ENCODE data around the gene TRPC3. TPM values are rescaled to one million over a fixed set of nuclear protein-coding genes. Genes with fewer than 3 reads are reported as not detected.

Gene TRPC3
- total and polyA plus RNA-seq, 4 donors: 0.06 to 0.33 (median 0.09) TPM

DNA sequence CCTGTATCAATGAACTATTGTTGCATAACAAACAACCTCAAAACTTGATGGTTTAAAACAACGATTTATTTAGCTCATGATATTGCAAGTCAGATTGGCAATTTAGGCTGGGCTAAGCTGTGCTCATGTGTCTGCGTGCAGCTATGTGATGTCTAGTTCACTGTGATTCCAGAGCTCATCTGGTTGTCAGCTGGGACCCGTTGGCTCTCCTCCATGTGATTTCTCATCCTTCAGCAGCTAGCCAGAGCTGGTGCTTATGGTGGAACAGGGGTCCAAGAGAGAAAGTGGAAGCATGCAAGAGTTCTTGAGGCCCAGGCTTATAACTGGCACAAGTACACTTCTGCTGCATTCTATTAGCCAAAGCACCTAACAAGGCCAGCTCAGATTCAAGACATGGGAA lies 28.8 kb upstream of the TRPC3 start:
- Histone ChIP-seq H3K27ac (ENCODE audit: low read depth in 1 of 2, low read length in 2 of 2) (no peak overlapping the region), H3K27me3 (ENCODE audit: control insufficient read depth in 4 of 4, insufficient read depth in 4 of 4, low read length in 3 of 4) (peaks cover 0 to 6% (median 0%) of the 10 kb centered on the region in 4 donors), H3K4me3 (ENCODE audit: low read depth in 1 of 3, low read length in 3 of 3) (no peak overlapping the region), H3K9me3 (ENCODE audit: control insufficient read depth in 4 of 4, low read length in 3 of 4) (no peaks in the 10 kb centered on the region), H3K36me3 (ENCODE audit: control insufficient read depth in 4 of 4, insufficient read depth in 3 of 4, low read depth in 1 of 4, low read length in 3 of 4) (no peaks in the 10 kb centered on the region), H3K4me1 (ENCODE audit: control insufficient read depth in 4 of 4, insufficient read depth in 4 of 4, low read length in 3 of 4) (no peaks in the 10 kb centered on the region), H3K9ac (ENCODE audit: low read depth in 1 of 2, low read length in 2 of 2) (no peak overlapping the region)
- no peak for DNase-seq (ENCODE audit: low spot score)
- WGBS: 72% methylated on average over 3 of the region's 3 CpGs
- TF ChIP-seq, protein P1, sequence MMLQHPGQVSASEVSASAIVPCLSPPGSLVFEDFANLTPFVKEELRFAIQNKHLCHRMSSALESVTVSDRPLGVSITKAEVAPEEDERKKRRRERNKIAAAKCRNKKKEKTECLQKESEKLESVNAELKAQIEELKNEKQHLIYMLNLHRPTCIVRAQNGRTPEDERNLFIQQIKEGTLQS (IDR thresholded peaks at IDR 0.05): no peak
- TF ChIP-seq SP1 (IDR thresholded peaks at IDR 0.05) (no peak), JUND (IDR thresholded peaks at IDR 0.05) (no peak), NR2F2 (IDR thresholded peaks at IDR 0.05) (no peak), EGR1 (IDR thresholded peaks at IDR 0.05; ENCODE audit: low read depth in 2 of 2) (no peak), RXRA (IDR thresholded peaks at IDR 0.05) (no peak), HNF4A (conservative IDR thresholded peaks at IDR 0.05) (no peak), RAD21 (IDR thresholded peaks at IDR 0.05) (no peak), GABPA (IDR thresholded peaks at IDR 0.05 in 1 of 2, conservative IDR thresholded peaks at IDR 0.05 in 1 of 2) (no peak), HNF4G (IDR thresholded peaks at IDR 0.05) (no peak), FOXA1 (IDR thresholded peaks at IDR 0.05) (no peak), TAF1 (conservative IDR thresholded peaks at IDR 0.05) (no peak), YY1 (IDR thresholded peaks at IDR 0.05) (no peak)
- TF ChIP-seq, protein P2, sequence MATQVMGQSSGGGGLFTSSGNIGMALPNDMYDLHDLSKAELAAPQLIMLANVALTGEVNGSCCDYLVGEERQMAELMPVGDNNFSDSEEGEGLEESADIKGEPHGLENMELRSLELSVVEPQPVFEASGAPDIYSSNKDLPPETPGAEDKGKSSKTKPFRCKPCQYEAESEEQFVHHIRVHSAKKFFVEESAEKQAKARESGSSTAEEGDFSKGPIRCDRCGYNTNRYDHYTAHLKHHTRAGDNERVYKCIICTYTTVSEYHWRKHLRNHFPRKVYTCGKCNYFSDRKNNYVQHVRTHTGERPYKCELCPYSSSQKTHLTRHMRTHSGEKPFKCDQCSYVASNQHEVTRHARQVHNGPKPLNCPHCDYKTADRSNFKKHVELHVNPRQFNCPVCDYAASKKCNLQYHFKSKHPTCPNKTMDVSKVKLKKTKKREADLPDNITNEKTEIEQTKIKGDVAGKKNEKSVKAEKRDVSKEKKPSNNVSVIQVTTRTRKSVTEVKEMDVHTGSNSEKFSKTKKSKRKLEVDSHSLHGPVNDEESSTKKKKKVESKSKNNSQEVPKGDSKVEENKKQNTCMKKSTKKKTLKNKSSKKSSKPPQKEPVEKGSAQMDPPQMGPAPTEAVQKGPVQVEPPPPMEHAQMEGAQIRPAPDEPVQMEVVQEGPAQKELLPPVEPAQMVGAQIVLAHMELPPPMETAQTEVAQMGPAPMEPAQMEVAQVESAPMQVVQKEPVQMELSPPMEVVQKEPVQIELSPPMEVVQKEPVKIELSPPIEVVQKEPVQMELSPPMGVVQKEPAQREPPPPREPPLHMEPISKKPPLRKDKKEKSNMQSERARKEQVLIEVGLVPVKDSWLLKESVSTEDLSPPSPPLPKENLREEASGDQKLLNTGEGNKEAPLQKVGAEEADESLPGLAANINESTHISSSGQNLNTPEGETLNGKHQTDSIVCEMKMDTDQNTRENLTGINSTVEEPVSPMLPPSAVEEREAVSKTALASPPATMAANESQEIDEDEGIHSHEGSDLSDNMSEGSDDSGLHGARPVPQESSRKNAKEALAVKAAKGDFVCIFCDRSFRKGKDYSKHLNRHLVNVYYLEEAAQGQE (IDR thresholded peaks at IDR 0.05): no peak
- TF ChIP-seq, protein P3, sequence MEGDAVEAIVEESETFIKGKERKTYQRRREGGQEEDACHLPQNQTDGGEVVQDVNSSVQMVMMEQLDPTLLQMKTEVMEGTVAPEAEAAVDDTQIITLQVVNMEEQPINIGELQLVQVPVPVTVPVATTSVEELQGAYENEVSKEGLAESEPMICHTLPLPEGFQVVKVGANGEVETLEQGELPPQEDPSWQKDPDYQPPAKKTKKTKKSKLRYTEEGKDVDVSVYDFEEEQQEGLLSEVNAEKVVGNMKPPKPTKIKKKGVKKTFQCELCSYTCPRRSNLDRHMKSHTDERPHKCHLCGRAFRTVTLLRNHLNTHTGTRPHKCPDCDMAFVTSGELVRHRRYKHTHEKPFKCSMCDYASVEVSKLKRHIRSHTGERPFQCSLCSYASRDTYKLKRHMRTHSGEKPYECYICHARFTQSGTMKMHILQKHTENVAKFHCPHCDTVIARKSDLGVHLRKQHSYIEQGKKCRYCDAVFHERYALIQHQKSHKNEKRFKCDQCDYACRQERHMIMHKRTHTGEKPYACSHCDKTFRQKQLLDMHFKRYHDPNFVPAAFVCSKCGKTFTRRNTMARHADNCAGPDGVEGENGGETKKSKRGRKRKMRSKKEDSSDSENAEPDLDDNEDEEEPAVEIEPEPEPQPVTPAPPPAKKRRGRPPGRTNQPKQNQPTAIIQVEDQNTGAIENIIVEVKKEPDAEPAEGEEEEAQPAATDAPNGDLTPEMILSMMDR (IDR thresholded peaks at IDR 0.05; ENCODE audit: low read depth, low read length, missing input control): no peak
- TF ChIP-seq, protein P4, sequence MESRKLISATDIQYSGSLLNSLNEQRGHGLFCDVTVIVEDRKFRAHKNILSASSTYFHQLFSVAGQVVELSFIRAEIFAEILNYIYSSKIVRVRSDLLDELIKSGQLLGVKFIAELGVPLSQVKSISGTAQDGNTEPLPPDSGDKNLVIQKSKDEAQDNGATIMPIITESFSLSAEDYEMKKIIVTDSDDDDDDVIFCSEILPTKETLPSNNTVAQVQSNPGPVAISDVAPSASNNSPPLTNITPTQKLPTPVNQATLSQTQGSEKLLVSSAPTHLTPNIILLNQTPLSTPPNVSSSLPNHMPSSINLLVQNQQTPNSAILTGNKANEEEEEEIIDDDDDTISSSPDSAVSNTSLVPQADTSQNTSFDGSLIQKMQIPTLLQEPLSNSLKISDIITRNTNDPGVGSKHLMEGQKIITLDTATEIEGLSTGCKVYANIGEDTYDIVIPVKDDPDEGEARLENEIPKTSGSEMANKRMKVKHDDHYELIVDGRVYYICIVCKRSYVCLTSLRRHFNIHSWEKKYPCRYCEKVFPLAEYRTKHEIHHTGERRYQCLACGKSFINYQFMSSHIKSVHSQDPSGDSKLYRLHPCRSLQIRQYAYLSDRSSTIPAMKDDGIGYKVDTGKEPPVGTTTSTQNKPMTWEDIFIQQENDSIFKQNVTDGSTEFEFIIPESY (IDR thresholded peaks at IDR 0.05): no peak
- TF ChIP-seq, protein P5, sequence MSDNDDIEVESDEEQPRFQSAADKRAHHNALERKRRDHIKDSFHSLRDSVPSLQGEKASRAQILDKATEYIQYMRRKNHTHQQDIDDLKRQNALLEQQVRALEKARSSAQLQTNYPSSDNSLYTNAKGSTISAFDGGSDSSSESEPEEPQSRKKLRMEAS (IDR thresholded peaks at IDR 0.05): no peak

DNA sequence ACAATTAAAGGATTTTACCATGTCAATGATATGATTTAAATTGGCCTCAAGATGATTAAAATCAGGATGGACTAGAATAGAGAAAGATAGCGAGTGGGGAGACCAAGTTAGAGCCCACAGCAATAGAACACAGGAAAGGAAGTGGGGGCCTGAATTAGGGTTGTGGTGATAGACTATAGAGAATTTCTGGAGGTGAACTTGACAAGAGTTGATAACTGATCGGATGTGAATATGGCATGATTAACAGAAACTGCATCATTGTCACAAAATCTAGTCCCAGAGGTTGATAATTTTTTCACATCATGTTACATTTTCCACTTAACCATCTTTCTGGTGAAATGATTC lies 26.3 kb upstream of the TRPC3 start:
- Histone ChIP-seq H3K9me3 (ENCODE audit: control insufficient read depth in 4 of 4, low read length in 3 of 4) (no peaks in the 10 kb centered on the region), H3K4me1 (ENCODE audit: control insufficient read depth in 4 of 4, insufficient read depth in 4 of 4, low read length in 3 of 4) (no peaks in the 10 kb centered on the region), H3K36me3 (ENCODE audit: control insufficient read depth in 4 of 4, insufficient read depth in 3 of 4, low read depth in 1 of 4, low read length in 3 of 4) (no peaks in the 10 kb centered on the region), H3K4me3 (ENCODE audit: low read depth in 1 of 3, low read length in 3 of 3) (no peak overlapping the region), H3K9ac (ENCODE audit: low read depth in 1 of 2, low read length in 2 of 2) (no peak overlapping the region), H3K27me3 (ENCODE audit: control insufficient read depth in 4 of 4, insufficient read depth in 4 of 4, low read length in 3 of 4) (peaks cover 0 to 6% (median 0%) of the 10 kb centered on the region in 4 donors), H3K27ac (ENCODE audit: low read depth in 1 of 2, low read length in 2 of 2) (no peak overlapping the region)
- 78% methylated on average over 2 of the region's 2 CpGs for WGBS
- no peak for DNase-seq (ENCODE audit: low spot score)
- TF ChIP-seq HNF4G (IDR thresholded peaks at IDR 0.05): no peak
- TF ChIP-seq RAD21 (IDR thresholded peaks at IDR 0.05): no peak
- TF ChIP-seq RXRA (IDR thresholded peaks at IDR 0.05): no peak
- TF ChIP-seq EGR1 (IDR thresholded peaks at IDR 0.05; ENCODE audit: low read depth in 2 of 2): no peak
- no peak for TF ChIP-seq JUND (IDR thresholded peaks at IDR 0.05)
- TF ChIP-seq, protein P5 (IDR thresholded peaks at IDR 0.05): no peak
- TF ChIP-seq FOXA2 (IDR thresholded peaks at IDR 0.05): no peak
- TF ChIP-seq, protein P4 (IDR thresholded peaks at IDR 0.05): no peak
- no peak for TF ChIP-seq TAF1 (conservative IDR thresholded peaks at IDR 0.05)
- TF ChIP-seq SP1 (IDR thresholded peaks at IDR 0.05): no peak

Data from liver (tissue), 9 donors.